Omental fat pad (tissue), 4 donors: ENCODE measurements around the gene ZNF362. TPM values are rescaled to one million over a fixed set of nuclear protein-coding genes. Genes with fewer than 3 reads are reported as not detected.

Experiments used
- ATAC-seq: fragments of 150-250 bp; one replicate; pipeline ENCODE4 v1.9.1; 2016; ENCODE audit warnings: mild to moderate bottlenecking, moderate library complexity; ENCODE audit not compliant: low FRiP score
- DNase-seq: peaks from one replicate; pipeline ENCODE4 v3.0.0-alpha.2; 2019; ENCODE audit warnings: low spot score
- total RNA-seq, 4 donors: library from RNA; depleted of rRNA; stranded (reverse); fragments of >200 nt; gene quantifications; one replicate each; pipeline ENCODE4 v1.1.0, GENCODE V29; 2016
- TF ChIP-seq, protein P1 (sequence below), 3 donors: fragments of 450-650 bp; IDR thresholded peaks; one replicate each; pipeline ENCODE4 v1.5.1; 2016 to 2017; ENCODE audit warnings: antibody characterized with exemption in 3 of 3, mild to moderate bottlenecking in 3 of 3, moderate library complexity in 2 of 3

Gene ZNF362
- total RNA-seq, 4 donors from 2014 or later = 10.4 to 13.9 (median 11.2) TPM

DNA sequence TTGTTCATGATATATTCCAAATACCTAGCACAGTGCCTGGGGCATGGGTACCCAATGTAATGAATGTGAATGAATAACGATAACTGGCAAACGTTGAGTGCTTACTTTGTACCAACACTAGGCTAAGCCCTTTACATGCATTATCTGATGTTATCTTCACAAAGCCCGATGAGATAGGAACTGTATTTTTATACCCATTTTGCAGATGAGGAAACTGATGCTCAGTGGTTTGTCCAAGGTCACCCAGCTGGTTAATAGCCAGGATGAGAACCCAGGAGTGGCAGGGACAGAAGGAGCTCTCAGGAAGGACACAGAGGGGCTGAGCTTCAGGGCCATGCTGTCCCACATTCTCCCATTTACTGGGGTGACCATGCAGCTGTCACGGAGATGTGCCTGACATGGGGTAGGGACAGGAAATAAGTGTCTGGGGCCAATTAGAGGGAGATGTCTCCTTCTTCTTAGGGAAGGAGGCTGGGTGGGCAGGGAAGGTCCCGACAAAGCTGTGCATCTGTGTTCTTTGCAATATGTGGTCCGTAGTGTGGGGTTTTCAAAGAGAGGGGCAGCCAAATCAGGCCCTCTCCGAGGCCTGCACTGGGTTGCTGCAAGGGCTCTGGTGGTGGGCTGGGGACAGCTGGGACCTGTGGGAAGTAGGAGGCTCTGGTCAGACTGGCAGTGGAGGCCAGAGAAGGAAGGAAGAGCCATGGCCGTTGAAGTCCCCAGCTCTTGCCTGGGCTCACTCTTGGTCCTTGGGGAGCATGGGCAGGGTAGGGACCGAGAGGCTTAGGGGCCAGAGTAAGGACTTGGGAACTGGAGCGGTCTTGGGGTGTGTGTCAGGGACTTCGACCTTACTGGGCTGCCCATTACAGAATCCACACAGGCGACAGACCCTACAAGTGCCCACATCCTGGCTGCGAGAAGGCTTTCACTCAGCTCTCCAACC is 38.0 kb downstream of the ZNF362 start:
- TF ChIP-seq, protein P1, sequence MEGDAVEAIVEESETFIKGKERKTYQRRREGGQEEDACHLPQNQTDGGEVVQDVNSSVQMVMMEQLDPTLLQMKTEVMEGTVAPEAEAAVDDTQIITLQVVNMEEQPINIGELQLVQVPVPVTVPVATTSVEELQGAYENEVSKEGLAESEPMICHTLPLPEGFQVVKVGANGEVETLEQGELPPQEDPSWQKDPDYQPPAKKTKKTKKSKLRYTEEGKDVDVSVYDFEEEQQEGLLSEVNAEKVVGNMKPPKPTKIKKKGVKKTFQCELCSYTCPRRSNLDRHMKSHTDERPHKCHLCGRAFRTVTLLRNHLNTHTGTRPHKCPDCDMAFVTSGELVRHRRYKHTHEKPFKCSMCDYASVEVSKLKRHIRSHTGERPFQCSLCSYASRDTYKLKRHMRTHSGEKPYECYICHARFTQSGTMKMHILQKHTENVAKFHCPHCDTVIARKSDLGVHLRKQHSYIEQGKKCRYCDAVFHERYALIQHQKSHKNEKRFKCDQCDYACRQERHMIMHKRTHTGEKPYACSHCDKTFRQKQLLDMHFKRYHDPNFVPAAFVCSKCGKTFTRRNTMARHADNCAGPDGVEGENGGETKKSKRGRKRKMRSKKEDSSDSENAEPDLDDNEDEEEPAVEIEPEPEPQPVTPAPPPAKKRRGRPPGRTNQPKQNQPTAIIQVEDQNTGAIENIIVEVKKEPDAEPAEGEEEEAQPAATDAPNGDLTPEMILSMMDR (IDR thresholded peaks at IDR 0.05) = no peak
- ATAC-seq (no peak), DNase-seq (no peak)

DNA sequence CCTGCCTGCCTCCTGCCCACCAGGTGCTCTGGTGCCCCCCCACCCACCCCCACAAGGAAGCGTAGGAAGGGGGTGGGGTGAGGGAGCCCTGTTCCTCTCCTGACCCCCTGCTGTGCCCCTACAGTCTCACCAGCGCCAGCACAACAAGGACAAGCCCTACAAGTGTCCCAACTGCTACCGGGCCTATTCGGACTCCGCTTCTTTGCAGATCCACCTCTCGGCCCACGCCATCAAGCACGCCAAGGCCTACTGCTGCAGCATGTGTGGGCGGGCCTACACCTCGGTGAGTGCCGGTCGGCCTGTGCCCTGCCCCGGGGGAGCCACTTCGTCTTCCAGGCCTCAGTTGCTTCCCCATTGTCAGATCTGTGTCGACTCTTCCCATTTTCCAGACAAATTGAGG is 38.7 kb downstream of the ZNF362 start:
- peak; percentile 21 for ATAC-seq
- no peak for DNase-seq
- TF ChIP-seq, protein P1 (IDR thresholded peaks at IDR 0.05) = no peak

DNA sequence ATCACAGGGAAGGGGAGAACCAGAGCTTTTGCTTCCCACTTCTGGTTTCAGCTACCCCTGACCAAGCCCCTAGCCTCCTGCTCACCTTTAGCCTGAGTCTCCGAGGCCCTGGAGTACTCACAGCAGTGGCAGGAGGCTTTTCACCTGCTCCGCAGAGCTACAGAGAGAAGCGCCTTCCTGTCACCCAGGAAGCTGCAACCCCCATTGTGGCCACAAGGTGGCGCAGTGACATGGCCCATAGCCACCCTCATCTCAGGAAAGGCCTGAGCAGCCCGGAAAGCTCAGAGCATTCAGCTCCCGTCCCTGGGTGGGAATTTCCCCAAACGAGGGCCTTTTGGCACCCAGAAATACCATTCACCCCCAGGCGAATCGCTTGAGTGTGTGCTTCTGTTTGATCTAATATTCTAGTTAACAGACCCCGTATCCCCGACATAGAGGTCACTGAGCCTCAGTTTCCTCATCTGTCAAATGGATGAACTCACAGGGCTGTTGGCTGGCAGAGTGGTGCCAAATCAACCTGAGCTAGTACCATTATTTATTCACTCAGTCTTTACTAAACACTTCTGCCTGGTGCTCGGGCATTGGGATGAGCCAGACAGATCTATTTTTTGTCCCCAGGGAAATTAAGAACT is 39.3 kb downstream of the ZNF362 start:
- DNase-seq (peak; percentile 97), ATAC-seq (peak; percentile 58)
- TF ChIP-seq, protein P1 (IDR thresholded peaks at IDR 0.05) = peak in 2 of 3 donors; percentile 93 to 97

DNA sequence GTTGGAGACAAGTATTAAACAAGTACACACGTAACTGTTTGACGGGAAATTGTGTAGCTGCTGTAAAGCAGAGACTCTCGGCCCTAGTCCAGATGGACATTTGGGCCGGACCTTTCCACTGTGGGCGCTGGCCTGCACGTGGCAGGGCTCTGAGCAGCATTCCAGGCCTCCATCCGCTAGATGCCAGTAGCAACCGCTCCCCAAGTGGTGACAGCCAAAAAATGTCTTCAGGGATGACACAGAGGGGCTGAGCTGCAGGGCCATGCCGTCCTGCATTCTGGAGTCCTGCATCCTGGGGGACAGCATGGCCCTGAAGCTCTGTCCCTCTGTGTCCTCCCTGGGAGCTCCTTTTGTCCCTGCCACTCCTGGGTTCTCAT is 39.8 kb downstream of the ZNF362 start:
- TF ChIP-seq, protein P1 (IDR thresholded peaks at IDR 0.05) = no peak
- ATAC-seq = no peak
- no peak for DNase-seq

DNA sequence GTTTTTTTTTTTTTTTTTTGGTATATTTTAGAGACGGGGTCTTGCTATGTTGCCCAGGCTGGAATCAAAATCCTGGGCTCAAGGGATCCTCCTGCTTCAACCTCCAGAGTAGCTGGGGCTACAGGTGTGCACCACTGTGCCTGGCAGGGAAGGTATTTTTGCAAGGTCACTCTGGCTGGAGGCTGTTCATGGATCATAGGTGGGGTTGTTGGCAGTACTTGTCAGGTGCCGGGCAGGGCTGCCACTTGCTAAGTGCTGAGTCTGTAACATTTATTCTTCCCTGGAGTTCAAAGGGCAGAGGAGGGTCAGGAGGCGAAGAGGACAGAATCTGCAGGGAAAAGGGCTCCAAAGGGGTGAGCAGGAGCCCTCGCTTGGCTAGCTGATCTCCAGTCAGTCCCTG is 40.5 kb downstream of the ZNF362 start:
- TF ChIP-seq, protein P1 (IDR thresholded peaks at IDR 0.05) = no peak
- no peak for ATAC-seq
- no peak for DNase-seq

DNA sequence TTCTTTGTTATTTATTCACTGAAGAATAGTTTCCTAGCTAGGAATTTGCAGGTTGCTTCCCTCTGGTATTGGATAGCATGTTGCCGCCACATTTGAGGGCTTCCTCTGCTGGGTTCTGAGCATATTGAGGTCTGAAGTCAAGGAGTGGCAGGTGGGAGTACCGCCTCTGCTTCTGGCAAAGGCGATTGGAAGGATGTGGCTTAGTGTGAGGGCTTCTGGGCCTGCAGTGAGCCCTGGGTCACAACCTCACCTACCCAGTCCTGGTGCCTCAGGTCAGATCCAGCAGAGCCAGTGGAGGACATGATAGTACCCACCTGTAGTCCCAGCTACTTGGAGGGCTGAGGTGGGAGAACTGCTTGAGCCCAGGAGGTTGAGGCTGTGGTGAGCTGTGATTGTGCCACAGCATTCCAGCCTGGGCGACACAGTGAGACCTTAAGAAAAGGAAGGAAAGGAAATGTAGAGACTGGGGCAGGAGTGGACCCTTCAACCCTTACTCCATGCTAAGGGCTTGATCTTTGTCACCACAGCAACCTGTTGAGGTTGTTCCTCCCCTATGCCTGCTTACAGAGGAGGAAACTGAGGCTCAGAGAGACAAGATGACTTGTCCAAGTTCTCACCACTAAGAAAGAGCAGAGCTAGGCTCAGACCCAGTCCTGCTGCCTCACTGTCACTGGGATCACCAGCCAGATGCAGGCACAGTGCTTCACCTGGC is 41.8 kb downstream of the ZNF362 start:
- DNase-seq = no peak
- TF ChIP-seq, protein P1 (IDR thresholded peaks at IDR 0.05) = no peak
- ATAC-seq = no peak
